ENCODE measurements around the gene HDAC3. TPM values are rescaled to one million over a fixed set of nuclear protein-coding genes. Genes with fewer than 3 reads are reported as not detected.
A peak's percentile ranks its signal among the peaks of the same experiment; 100 is the strongest.

Gene HDAC3
- polyA plus RNA-seq, 1 experiment: 78.3 TPM

DNA sequence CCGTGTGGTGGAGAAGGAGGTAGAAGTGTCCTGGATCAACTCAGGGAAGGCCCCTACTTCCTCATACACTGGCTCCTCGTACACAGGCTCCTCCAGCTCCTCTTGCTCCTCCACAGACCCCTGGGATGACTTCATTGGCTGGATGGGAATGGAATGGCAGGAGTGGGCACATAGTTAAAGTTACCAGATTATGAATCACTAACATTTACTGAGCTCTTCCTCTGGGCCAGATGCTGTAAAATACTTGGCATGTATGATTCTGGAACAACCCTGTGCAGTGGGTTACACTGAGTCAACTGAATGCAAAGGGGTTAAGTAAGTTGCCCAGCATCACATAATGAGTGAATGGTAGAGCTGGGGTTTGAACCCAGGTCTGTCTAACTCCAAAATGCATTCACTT lies 17.6 kb upstream of the HDAC3 start:
- TF ChIP-seq CTCF (IDR thresholded peaks at IDR 0.05; ENCODE audit: low read depth, low read length): no peak
- peak overlapping the region; percentile 92 for H3K27ac ChIP-seq (ENCODE audit: low read depth, low read length)
- H3K4me3 ChIP-seq (ENCODE audit: low read depth, low read length): no peak overlapping the region
- H3K27me3 ChIP-seq (ENCODE audit: control insufficient read depth, insufficient read depth, low read length): no peaks in the 10 kb centered on the region
- peak; percentile 65 for DNase-seq (ENCODE audit: low read depth, low spot score)
- CTCF ChIA-PET: interaction anchor here (0.9 to 2.3 kb wide), 5 partner anchors 11 to 62 kb away, joined by 5 to 10 read pairs (median 5); partner anchors contain the start of gene DIAPH1
- H3K9me3 ChIP-seq (ENCODE audit: control insufficient read depth, insufficient read depth, low read length): 0 out of 2 replicates have a peak, but pooled peaks cover 2% of the 10 kb centered on the region
- POLR2A ChIA-PET: interaction anchor here (1.8 kb wide), 1 partner anchor 17 kb away, joined by 12 read pairs; the partner anchor contains the start of genes HDAC3 and RELL2

- no peaks in the 10 kb centered on the region for H3K9me3 ChIP-seq (ENCODE audit: control insufficient read depth, insufficient read depth, low read length)
- ChIA-PET POLR2A (interaction anchor here (1.9 kb wide), 1 partner anchor 15 kb away, joined by 14 read pairs; the partner anchor contains the start of genes HDAC3 and RELL2), CTCF (interaction anchor here (0.8 to 2.0 kb wide), 7 partner anchors 13 to 88 kb away, joined by 3 to 15 read pairs (median 4); partner anchors contain the start of gene DIAPH1)
- TF ChIP-seq CTCF (IDR thresholded peaks at IDR 0.05; ENCODE audit: low read depth, low read length): no peak
- H3K27ac ChIP-seq (ENCODE audit: low read depth, low read length): no peak overlapping the region
- peak overlapping the region; percentile 85 for H3K4me3 ChIP-seq (ENCODE audit: low read depth, low read length)
- H3K27me3 ChIP-seq (ENCODE audit: control insufficient read depth, insufficient read depth, low read length): no peaks in the 10 kb centered on the region
- DNase-seq (ENCODE audit: low read depth, low spot score): no peak
Observed at GRCh38 chr5:141651728-141652105, 15.1 kb upstream of the HDAC3 start.

- POLR2A ChIA-PET: interaction anchor here (1.9 kb wide), 1 partner anchor 14 kb away, joined by 14 read pairs; the partner anchor contains the start of genes HDAC3 and RELL2
- no peak for TF ChIP-seq CTCF (IDR thresholded peaks at IDR 0.05; ENCODE audit: low read depth, low read length)
- H3K4me3 ChIP-seq (ENCODE audit: low read depth, low read length): peak within 1 kb of the TSS; percentile 85
- H3K27me3 ChIP-seq (ENCODE audit: control insufficient read depth, insufficient read depth, low read length): no peaks in the 10 kb centered on the region
- H3K9me3 ChIP-seq (ENCODE audit: control insufficient read depth, insufficient read depth, low read length): no peaks in the 10 kb centered on the region
- CTCF ChIA-PET: interaction anchor here (0.6 to 2.0 kb wide), 10 partner anchors 9 to 87 kb away, joined by 3 to 15 read pairs (median 4); partner anchors contain the start of gene DIAPH1
- peak; percentile 50 for DNase-seq (ENCODE audit: low read depth, low spot score)
- H3K27ac ChIP-seq (ENCODE audit: low read depth, low read length): no peak within 1 kb of the TSS
Observed at GRCh38 chr5:141650851-141651727, 14.4 kb upstream of the HDAC3 start, which contains the start of gene FCHSD1. FCHSD1 (minus strand) TSS chr5:141651418; CDS start chr5:141651368, 50 bp downstream.

DNA sequence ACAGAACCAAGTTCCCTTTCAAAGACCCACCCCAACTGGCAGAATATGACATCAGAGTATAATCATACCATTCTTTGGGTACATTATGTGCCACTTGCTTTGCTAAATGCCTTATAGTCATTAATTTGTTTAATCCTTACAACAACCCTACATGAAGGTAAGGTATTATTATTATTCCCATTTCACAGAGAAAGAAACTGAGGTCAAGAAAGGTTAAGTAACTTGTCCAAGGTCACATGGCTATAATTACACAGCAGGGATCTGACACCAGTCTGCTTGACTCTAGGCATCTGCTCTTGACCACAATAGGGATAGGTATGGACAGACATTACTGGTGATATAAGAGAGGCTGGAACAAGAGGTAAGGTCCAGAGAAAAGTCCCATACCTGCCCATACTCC lies 13.3 kb upstream of the HDAC3 start:
- no peak for TF ChIP-seq CTCF (IDR thresholded peaks at IDR 0.05; ENCODE audit: low read depth, low read length)
- Histone ChIP-seq H3K9me3 (ENCODE audit: control insufficient read depth, insufficient read depth, low read length) (no peaks in the 10 kb centered on the region), H3K27ac (ENCODE audit: low read depth, low read length) (no peak overlapping the region), H3K27me3 (ENCODE audit: control insufficient read depth, insufficient read depth, low read length) (no peaks in the 10 kb centered on the region), H3K4me3 (ENCODE audit: low read depth, low read length) (peak overlapping the region; percentile 85; the same call in 1 of the 2 replicates)
- DNase-seq (ENCODE audit: low read depth, low spot score): no peak
- CTCF ChIA-PET: no interaction called here
- POLR2A ChIA-PET: no interaction called here
